SH-SY5Y (cell line): ENCODE data around the gene RNF208.

Experiments used
- GATA2 ChIP-seq: IDR thresholded peaks from 2 replicates; pipeline ENCODE4 v1.6.1; 2011; ENCODE audit warnings: mild to moderate bottlenecking, low read depth, low read length
- GATA3 ChIP-seq: IDR thresholded peaks from 2 replicates; pipeline ENCODE4 v1.6.1; 2011; ENCODE audit warnings: low read depth, mild to moderate bottlenecking, low read length, moderate library complexity

GRCh38 chr9:137269231-137269772 is 47.3 kb upstream of the RNF208 start:
- TF ChIP-seq GATA3: no peak
- no peak for TF ChIP-seq GATA2
